ENCODE data around the gene ICA1. TPM values are rescaled to one million over a fixed set of nuclear protein-coding genes. Genes with fewer than 3 reads are reported as not detected.
"Not testable (repeated sequence)": the region's sequence is repeated elsewhere in the genome, so short reads cannot be mapped to it uniquely, and the experiment has no call there.

Gene ICA1
- total RNA-seq, 3 donors from 2014 or later: 18.7 to 59.9 (median 41.9) TPM

GRCh38 chr7:8070451-8071180, 191.4 kb downstream of the ICA1 start:
- DNase-seq (no peak), ATAC-seq (no peak)
- no peak for TF ChIP-seq CTCF (IDR thresholded peaks at IDR 0.05)
- intact Hi-C loops (cut with DNase I, micrococcal nuclease): no loop called here
- no peaks in the 10 kb centered on the region for H3K36me3 ChIP-seq (ENCODE audit: low read depth)
- H3K4me3 ChIP-seq: no peak overlapping the region
- no peaks in the 10 kb centered on the region for H3K9me3 ChIP-seq
- no peaks in the 10 kb centered on the region for H3K4me1 ChIP-seq (ENCODE audit: low read depth)

GRCh38 chr7:8068892-8069686, 192.9 kb downstream of the ICA1 start:
- Histone ChIP-seq H3K4me1 (ENCODE audit: low read depth) (no peaks in the 10 kb centered on the region), H3K9me3 (no peaks in the 10 kb centered on the region), H3K4me3 (no peak overlapping the region), H3K36me3 (ENCODE audit: low read depth) (no peaks in the 10 kb centered on the region)
- ATAC-seq (no peak), DNase-seq (peak in 1 of 3 donors; percentile 27)
- TF ChIP-seq CTCF (IDR thresholded peaks at IDR 0.05): no peak
- intact Hi-C loops (cut with DNase I, micrococcal nuclease): no loop called here

- DNase-seq (no peak), ATAC-seq (no peak)
- Histone ChIP-seq H3K36me3 (ENCODE audit: low read depth) (no peaks in the 10 kb centered on the region), H3K4me3 (no peak overlapping the region), H3K4me1 (ENCODE audit: low read depth) (no peaks in the 10 kb centered on the region), H3K9me3 (peaks cover 3% of the 10 kb centered on the region)
- intact Hi-C loops (cut with DNase I, micrococcal nuclease): no loop called here
- no peak for TF ChIP-seq CTCF (IDR thresholded peaks at IDR 0.05)
Observed at GRCh38 chr7:8065356-8065813, 196.6 kb downstream of the ICA1 start.

GRCh38 chr7:8064828-8065227, 197.1 kb downstream of the ICA1 start:
- Histone ChIP-seq H3K4me1 (ENCODE audit: low read depth) (no peaks in the 10 kb centered on the region), H3K36me3 (ENCODE audit: low read depth) (no peaks in the 10 kb centered on the region), H3K9me3 (peaks cover 3% of the 10 kb centered on the region), H3K4me3 (no peak overlapping the region)
- DNase-seq: no peak
- intact Hi-C loops (cut with DNase I, micrococcal nuclease): no loop called here
- ATAC-seq: no peak
- no peak for TF ChIP-seq CTCF (IDR thresholded peaks at IDR 0.05)

- H3K36me3 ChIP-seq (ENCODE audit: low read depth): no peaks in the 10 kb centered on the region
- no peak for ATAC-seq
- intact Hi-C loops (cut with DNase I, micrococcal nuclease): no loop called here
- H3K4me3 ChIP-seq: no peak overlapping the region
- TF ChIP-seq CTCF (IDR thresholded peaks at IDR 0.05): no peak
- DNase-seq: no peak
- peaks cover 3% of the 10 kb centered on the region for H3K9me3 ChIP-seq
- H3K4me1 ChIP-seq (ENCODE audit: low read depth): no peaks in the 10 kb centered on the region
Observed at GRCh38 chr7:8063706-8064297, 198.2 kb downstream of the ICA1 start.

GRCh38 chr7:8063300-8063699, 198.7 kb downstream of the ICA1 start:
- intact Hi-C loops (cut with DNase I, micrococcal nuclease); H3K4me3 ChIP-seq; ATAC-seq; DNase-seq; H3K4me1 ChIP-seq (ENCODE audit: low read depth); H3K36me3 ChIP-seq (ENCODE audit: low read depth); H3K9me3 ChIP-seq: not testable (repeated sequence)

All from mucosa of descending colon (tissue), 3 donors.